HG03159 (cell line): Measurements from ENCODE around the gene COPB1.
"Not testable (repeated sequence)": the region's sequence is repeated elsewhere in the genome, so short reads cannot be mapped to it uniquely, and the experiment has no call there.

Source experiments
- ATAC-seq: cut with Tn5 transposase; IDR thresholded peaks from one replicate; pipeline ENCODE4 v1.9.1; 2021; ENCODE audit warnings: mild to moderate bottlenecking, moderate library complexity; ENCODE audit not compliant: unreplicated experiment

The COPB1 gene

DNA sequence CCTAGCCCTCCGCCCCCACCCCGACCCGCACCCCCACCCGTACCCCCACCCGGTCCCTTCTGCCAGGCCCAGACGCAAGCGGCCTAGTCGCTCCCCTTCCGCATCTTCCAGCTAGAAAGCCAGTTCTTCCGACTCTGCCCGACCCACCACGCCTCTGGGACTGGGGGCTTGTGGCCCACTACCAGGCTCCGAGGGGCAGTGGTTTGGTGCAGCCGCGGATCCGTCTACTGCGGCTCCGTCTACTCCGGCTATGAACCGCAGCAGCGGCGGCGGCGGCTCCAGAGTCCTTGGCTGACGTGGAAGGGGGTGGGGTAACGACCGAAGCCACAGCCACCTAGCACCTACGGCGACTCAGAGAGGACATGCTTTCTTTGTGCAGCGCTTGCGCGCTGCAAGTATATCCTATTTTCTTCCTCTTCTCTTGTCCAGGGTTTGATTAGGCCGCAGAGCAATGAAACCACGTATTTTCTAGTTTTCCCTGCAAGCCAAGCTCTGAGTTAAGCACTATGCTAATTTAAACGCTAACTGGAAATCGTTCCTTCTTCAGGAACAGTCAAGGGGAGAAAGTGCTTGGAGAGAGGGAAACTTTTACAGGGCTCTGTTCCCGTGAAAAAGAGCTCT is at the start of gene COPB1:
COPB1 (minus strand) TSS at position 252 of the 621 bp plus-strand sequence. CDS start 883 bp downstream, outside the sequence.
- peak; percentile 89 for ATAC-seq

GRCh38 chr11:14547440-14547839 is 47.8 kb upstream of the COPB1 start:
- ATAC-seq = no peak

DNA sequence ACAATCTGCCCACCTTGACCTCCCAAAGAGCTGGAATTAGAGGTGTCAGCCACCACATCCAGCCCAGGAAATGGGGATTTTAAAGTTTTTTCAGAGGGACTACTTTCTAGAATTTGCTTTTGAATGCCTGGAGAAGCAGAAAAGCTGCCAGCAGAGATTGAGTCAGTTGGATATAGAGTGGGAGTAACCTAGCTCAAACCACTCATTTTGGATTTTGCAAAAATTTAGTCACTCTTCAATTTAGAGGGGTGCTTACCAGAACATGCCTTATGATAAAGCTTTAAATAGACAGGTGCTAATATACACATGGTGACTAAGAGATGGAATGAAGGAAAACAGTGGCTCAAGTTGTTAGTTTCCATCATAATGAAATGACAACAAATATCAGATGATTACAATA is 47.1 kb upstream of the COPB1 start:
- no peak for ATAC-seq

DNA sequence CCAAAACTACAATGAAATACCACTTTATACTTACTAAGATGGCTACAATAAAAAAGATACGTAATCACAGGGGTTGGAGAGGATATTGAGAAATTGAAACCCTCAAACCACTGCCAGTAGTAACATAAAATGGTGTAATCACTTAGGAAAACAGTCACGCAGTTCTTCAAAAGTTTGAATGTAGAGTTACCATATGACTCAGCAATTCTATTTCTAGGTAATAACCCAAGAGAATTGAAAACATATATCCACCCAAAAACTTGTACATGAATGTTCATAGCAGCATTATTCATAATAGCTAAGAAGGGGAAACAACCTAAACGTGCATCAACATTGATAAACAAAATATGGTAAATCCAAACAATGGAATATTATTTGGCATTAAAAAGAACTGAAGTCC is 45.0 kb upstream of the COPB1 start:
- peak; percentile 86 for ATAC-seq

DNA sequence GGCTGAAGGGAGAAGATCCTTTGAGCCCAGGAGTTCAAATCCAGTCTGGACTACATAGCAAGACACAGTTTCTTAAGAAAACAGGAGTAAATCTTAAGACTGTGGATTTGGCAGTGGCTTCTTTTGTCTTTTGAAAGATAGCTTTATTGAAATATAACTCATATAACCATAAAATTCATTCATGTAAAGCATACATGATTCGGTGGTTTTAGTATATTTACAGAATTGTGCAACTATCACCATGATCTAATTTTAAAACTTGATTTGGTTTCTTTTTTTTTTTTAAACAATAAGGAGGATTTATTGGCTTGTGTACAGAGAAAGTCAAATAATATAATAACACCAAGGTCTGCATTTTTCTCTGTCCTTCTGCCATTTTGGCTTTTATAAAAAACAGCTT is 43.6 kb upstream of the COPB1 start:
- no peak for ATAC-seq

DNA sequence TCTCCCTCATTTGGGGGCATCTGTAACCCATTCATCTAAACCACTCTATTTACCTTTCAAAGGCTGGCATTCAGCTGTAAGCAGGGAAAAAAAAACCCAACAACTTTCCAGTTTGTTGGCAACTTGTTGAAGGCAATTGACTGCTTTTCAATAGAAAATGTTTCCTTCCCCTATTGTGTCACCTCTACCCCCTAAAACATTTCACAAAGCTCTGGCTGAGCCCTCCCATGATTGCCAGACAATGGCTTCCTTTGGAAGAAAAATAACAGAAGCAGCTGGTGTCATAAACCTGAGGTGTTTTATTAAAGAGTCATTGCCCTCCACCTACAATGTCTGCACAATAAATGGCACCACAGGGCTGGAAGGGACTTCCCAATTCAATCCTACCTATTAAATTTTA is 42.7 kb upstream of the COPB1 start:
- no peak for ATAC-seq

GRCh38 chr11:14541192-14541947 is 41.8 kb upstream of the COPB1 start:
- ATAC-seq = no peak

DNA sequence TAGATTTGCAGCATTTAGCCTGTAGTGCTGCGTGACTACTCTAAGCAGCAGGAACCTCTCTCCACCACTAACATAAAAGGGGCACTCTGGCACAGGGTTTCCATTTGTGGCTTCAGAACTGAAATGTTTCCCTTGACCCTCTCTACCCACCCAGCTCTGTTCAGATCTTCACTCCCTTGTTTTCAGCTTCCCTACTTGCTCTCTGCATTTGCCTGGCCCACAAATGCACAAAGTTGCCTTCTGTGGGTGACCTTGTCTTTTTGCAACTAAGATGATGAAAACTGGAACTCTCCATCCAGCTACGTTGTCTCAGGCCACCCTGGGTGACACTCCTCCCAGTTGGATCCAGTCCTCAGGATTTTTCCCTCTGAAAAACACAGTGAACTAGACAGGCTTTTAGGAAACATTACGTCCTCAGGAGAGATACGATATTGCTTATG is 40.4 kb upstream of the COPB1 start:
- ATAC-seq = no peak

DNA sequence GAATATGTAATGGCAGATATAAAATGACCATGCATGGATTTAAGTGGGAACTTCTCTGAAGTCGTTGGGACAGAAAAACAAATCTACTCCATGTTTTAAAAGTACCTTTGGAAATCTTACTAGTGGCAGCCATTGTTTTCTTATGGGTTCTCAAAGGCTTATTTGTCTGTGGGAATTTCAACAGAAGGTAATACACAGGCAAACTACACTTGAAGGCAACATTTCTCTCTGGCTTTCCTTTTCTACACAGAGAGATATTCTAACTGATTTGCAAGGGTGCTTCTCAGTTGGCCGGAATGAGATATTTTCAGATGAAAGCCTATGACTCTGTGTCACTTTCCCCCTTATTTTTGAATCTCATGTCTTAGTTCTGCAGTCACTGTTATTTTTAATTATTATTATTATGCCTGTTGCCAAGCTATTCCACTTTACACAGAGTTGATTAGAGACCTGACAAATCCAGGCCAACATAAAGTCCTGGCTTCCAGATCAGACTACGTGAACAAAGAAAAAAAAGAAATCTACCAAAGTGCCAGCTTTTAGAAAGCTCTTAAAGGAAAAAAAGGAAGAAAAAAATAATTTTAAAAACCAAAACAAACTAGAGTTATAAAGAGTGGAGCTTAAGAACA is 39.4 kb upstream of the COPB1 start:
- ATAC-seq = no peak

- ATAC-seq = no peak
These were observed 38.8 kb upstream of the COPB1 start for GRCh38 chr11:14538271-14538925.

GRCh38 chr11:14537134-14537599 is 37.6 kb upstream of the COPB1 start:
- peak; percentile 88 for ATAC-seq

- ATAC-seq = not testable (repeated sequence)
These were observed 35.6 kb upstream of the COPB1 start for GRCh38 chr11:14535166-14535565.

GRCh38 chr11:14529951-14530350 is 30.3 kb upstream of the COPB1 start:
- ATAC-seq = no peak

DNA sequence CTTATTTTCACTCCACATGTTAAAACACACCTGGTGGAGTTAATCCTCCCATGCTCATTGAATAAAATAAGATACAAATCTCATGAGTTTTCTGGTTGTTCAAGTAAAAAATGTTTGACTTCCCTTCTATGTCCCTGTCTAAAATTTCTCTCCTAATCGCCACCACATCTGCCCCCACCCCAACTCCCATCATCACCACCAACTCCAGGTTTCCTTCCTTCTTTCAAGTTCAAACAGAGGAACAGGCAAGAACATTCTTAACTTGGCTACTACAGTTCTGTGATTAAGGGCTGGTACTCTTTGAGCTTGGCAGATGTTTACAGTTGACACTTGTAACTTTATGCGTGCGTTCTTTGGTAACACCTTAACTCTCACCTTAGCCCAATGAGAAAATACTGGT is 29.7 kb upstream of the COPB1 start:
- no peak for ATAC-seq

DNA sequence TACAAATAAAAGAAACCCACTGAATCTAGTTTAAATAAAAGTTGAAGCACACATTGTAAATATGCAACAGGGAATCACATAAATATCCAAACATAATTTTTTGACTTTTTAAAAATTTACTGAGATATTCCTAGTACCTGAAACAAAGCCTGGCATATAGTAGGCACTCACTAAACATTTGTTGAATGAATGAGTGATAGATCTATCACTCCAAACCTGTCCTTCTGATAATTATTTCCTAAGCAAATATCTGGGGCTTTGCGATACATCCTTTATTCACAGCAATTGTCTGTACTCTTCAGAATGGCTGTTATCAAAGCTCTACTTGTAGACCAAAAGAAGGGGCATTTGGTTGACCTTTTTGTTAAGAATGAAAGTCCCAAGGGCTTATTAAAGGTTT is 23.2 kb upstream of the COPB1 start:
- no peak for ATAC-seq

DNA sequence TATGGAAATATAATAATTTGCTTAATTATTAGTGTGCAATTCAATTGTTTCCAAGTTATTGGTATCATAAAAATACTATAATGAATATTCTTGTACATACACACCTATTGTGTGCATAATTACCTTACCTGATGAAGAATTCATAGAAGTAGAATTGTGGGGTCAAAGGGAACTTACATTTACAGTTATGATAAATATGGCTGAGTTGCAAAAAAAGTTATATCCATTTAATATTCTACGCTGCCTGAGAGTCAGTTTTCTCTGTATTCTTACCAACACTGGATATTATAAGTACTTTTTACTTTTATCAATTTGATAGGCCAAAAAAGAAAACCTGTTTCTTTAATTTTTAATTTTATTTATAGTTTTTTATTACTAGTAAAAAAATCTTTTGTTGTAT is 22.6 kb upstream of the COPB1 start:
- no peak for ATAC-seq

DNA sequence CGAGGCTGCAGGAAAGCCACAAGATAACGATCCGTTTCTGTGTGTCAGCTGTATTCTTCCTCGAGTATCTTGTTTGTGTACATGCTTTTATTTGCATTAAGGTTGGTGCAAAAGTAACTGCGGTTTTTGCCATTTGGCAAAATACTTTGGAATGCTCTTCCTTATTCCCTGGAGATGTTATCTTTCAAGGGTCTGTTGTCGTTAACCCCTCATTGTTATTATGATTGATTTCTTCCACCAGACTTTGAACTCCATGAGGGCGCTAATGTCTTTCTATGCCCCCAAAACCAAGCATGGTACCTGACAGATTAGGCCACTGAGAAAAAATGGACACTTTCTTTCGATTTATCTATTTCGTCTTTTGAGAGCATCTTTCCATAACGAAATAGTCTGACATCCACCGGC is 21.1 kb upstream of the COPB1 start:
- ATAC-seq = no peak

DNA sequence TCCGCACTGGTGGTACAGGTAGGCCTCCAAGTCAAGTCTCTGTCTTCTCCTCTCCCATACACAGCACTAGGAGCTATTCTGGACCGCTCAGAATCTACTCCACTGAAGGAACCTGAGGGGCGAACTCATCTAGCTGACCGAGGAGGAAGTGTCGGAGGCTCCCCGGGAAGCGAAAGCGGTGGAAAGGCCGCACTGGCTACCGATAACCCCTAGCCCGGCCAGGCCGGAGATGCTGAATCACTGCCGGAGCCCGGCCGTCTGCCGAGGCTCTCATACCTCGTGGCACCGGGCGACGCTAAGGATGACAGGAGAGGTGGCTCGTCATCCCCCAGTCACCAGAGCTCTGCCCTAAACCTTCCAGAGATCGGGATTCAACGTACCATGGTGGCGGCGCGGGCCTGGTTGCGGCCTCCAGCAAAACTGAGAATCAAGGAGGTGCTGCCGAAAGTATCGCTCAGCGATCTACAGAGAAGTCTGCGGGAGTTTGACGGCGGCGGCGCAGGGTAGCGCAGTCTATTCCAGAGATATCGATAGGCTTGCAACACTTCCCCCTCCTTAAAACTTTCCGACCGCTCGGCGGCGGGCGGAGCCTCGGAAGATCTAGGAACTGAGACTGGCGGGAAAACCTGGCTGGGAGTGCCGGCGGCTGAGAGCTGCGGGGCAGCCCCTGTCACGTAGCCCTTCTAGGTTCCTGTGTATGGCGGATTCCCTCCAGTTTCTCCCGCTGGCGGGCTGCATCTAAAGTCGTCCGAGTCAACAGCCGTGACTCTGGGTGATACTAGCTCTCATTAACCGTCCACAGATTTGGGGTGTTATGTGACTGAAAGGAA is 20.5 kb upstream of the COPB1 start, which contains the start of gene PSMA1:
PSMA1 (minus strand) TSS at position 470 of the 830 bp plus-strand sequence; CDS start at position 383, 87 bp downstream.
- peak; percentile 94 for ATAC-seq

- ATAC-seq = peak; percentile 11
These were observed 19.9 kb upstream of the COPB1 start for GRCh38 chr11:14519597-14519916.

- no peak for ATAC-seq
These were observed 19.2 kb upstream of the COPB1 start for GRCh38 chr11:14518820-14519219.

- ATAC-seq = no peak
These were observed 14.2 kb upstream of the COPB1 start for GRCh38 chr11:14513800-14514199.
